Omental fat pad (tissue), 4 donors: ENCODE data around the gene BSCL2. TPM values are rescaled to one million over a fixed set of nuclear protein-coding genes. Genes with fewer than 3 reads are reported as not detected.

Experiments
- ATAC-seq: fragments of 150-250 bp; one replicate; pipeline ENCODE4 v1.9.1; 2016; ENCODE audit warnings: mild to moderate bottlenecking, moderate library complexity; ENCODE audit not compliant: low FRiP score
- DNase-seq: peaks from one replicate; pipeline ENCODE4 v3.0.0-alpha.2; 2019; ENCODE audit warnings: low spot score
- total RNA-seq, 4 donors: library from RNA; depleted of rRNA; stranded (reverse); fragments of >200 nt; gene quantifications; one replicate each; pipeline ENCODE4 v1.1.0, GENCODE V29; 2016
- TF ChIP-seq, protein P1 (sequence below), 3 donors: fragments of 450-650 bp; IDR thresholded peaks; one replicate each; pipeline ENCODE4 v1.5.1; 2016 to 2017; ENCODE audit warnings: antibody characterized with exemption in 3 of 3, mild to moderate bottlenecking in 3 of 3, moderate library complexity in 2 of 3

BSCL2 gene
- total RNA-seq, 4 donors from 2014 or later, result 37.1 to 51.2 (median 48.2) TPM

DNA sequence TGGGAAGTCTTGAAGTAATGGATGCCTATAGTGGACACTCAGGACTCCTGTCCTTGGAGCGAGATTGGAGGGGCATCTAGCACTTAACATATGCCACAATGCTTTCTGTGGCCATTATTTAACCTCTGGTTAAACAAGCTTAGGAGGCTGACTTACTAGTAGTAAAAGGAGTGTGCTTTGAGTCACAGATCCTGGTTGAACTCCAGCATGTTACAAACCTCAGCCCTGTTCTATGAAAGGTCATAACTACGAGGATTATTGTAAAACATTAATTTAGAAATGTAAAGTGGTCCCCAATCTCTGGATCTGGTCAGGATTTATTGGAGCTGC, 34.1 kb downstream of the BSCL2 start:
- no peak for ATAC-seq
- no peak for DNase-seq
- TF ChIP-seq, protein P1, sequence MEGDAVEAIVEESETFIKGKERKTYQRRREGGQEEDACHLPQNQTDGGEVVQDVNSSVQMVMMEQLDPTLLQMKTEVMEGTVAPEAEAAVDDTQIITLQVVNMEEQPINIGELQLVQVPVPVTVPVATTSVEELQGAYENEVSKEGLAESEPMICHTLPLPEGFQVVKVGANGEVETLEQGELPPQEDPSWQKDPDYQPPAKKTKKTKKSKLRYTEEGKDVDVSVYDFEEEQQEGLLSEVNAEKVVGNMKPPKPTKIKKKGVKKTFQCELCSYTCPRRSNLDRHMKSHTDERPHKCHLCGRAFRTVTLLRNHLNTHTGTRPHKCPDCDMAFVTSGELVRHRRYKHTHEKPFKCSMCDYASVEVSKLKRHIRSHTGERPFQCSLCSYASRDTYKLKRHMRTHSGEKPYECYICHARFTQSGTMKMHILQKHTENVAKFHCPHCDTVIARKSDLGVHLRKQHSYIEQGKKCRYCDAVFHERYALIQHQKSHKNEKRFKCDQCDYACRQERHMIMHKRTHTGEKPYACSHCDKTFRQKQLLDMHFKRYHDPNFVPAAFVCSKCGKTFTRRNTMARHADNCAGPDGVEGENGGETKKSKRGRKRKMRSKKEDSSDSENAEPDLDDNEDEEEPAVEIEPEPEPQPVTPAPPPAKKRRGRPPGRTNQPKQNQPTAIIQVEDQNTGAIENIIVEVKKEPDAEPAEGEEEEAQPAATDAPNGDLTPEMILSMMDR (IDR thresholded peaks at IDR 0.05), result no peak

DNA sequence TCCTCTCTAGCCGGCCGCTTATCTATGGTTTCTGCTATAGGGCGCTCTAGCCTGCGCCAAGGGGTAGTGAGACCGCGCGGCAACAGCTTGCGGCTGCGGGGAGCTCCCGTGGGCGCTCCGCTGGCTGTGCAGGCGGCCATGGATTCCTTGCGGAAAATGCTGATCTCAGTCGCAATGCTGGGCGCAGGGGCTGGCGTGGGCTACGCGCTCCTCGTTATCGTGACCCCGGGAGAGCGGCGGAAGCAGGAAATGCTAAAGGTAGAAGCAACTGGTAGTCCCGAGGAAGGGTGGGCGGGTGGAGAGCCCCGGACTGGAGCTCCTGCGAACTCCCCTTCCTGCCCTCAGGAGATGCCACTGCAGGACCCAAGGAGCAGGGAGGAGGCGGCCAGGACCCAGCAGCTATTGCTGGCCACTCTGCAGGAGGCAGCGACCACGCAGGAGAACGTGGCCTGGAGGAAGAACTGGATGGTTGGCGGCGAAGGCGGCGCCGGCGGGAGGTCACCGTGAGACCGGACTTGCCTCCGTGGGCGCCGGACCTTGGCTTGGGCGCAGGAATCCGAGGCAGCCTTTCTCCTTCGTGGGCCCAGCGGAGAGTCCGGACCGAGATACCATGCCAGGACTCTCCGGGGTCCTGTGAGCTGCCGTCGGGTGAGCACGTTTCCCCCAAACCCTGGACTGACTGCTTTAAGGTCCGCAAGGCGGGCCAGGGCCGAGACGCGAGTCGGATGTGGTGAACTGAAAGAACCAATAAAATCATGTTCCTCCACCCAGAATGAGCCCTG, 35.4 kb downstream of the BSCL2 start, which contains the start of the genes LBHD1 and UQCC3:
LBHD1 (minus strand) TSS at position 660 of the 782 bp plus-strand sequence. CDS start 2,236 bp downstream, outside the sequence.
UQCC3 (plus strand) TSS at position 66 of the 782 bp plus-strand sequence; CDS start at position 139, 73 bp downstream.
- peak; percentile 79 for ATAC-seq
- TF ChIP-seq, protein P1 (IDR thresholded peaks at IDR 0.05), result no peak
- peak; percentile 43 for DNase-seq

DNA sequence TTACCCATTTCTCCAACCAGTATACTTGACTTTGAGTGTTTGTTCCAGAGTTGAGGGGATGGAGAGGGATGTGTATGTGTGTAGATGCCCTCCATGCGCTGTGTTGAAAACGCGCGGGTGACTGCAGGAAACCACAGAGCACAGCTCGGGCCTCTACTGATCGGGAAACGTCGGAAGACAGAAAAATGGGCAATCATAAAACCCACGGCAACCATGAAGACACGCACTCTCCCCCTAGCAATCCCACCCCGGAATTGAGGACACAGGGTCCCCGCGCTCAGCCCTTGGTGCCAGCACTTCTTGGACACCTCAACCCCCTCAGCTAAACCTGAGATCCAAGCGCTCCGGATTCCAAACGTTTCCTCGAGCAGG, 36.0 kb downstream of the BSCL2 start:
- peak; percentile 12 for ATAC-seq
- TF ChIP-seq, protein P1 (IDR thresholded peaks at IDR 0.05), result no peak
- DNase-seq, result no peak

DNA sequence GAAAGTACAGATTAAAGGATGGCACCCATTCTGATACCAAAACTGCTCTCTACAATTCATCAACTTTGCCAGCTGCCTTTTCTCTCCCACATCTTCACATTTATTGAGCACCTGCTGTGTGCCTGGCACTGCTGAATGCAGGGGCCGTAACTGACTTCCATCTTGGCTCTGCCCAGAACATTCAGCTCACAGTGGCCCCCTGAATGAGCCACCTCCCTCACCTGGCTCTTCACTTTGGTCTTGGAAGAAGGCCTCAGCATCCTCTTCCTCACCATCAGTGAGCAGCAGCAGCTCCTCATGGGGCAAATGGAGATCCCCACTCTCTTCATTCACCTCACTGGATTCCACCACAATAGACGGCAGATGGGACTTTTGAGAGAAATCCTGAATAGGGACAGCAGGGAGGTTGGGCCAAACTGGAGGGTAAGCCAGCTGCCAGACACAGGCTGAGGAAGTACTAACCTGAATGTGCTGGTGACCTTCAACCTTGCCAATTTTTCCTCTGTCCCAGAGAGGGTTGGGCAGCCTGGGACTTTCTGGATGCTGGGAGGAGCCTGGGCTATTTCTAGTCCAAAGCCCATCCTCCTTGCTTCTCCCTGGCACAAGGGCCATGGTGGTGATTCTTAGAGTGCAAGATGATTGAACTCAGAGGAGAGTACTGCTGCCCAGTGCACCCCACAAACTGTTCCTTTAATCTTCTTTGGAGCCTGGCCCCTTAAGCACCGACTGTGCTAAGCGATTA, 37.6 kb downstream of the BSCL2 start:
- ATAC-seq (no peak), DNase-seq (no peak)
- TF ChIP-seq, protein P1 (IDR thresholded peaks at IDR 0.05), result no peak

DNA sequence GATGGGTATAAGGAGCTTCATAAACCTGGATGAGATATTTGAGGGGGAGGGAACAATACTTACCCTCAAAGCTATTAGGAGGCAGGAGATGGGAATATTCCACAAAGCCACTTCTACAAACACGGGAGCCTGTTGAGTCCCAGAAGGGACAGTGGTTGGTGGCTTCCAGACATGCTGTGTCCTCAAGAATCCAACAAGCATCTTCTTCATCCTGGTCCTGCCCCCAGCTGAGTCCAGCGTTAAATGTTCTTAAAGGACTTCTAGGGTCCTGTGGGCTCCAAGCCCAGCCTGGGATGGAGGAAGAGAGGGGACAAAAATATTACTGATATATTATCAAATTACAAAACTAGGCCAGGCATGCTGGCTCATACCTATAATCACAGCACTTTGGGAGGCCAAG, 39.8 kb downstream of the BSCL2 start:
- DNase-seq, result no peak
- TF ChIP-seq, protein P1 (IDR thresholded peaks at IDR 0.05), result no peak
- no peak for ATAC-seq

DNA sequence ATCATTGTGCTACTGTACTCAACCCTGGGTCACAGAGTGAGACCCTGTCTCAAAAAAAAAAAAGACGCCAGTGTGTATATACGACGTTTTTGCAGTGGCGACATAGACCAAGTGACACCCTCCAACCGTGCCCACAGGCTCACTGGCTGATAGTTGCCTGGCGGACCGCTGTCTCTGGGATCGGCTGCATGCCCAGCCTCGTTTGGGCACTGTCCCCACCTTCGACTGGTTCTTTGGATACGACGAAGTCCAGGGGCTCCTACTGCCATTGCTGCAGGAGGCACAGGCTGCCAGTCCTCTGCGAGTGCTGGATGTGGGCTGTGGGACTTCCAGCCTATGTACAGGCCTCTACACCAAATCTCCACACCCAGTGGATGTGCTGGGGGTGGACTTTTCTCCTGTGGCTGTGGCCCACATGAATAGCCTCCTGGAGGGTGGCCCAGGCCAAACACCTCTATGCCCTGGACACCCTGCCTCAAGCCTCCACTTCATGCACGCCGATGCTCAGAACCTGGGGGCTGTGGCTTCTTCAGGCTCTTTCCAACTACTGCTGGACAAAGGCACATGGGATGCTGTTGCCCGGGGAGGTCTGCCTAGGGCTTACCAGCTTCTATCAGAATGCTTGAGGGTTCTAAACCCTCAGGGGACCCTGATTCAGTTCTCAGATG, 40.8 kb downstream of the BSCL2 start:
- DNase-seq, result no peak
- ATAC-seq, result no peak
- TF ChIP-seq, protein P1 (IDR thresholded peaks at IDR 0.05), result no peak
